Measurements from ENCODE around the gene PRR36. TPM values are rescaled to one million over a fixed set of nuclear protein-coding genes. Genes with fewer than 3 reads are reported as not detected.
A peak's percentile ranks its signal among the peaks of the same experiment; 100 is the strongest.

PRR36 gene
- total RNA-seq, 2 donors from 2014 or later: 0.37 to 0.63 TPM

DNA sequence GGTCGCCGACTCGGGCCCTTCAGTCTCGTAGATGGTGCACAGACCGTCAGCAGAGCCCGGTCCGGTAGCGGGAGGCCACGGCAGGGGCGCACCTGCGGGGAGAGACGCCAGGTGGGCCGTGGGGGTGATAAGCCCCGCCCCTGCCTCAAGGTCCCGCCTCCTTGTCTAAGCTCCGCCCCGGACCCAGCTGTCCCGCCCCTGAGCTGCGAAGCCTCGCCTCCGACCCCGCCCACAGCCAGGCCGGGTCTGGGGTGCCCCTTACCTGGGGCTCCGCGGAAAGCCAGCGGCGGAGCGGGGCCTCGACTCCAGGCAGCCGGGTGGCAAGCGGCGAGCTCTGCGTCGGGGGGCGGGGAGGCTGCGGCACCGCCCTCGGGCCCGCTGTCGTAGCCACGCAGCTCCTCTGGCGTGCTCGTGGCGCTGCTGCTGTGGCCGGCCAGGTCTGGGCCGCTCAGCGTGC, 4.7 kb downstream of the PRR36 start:
- H3K4me3 Mint-ChIP-seq: peak overlapping the region; percentile 83
- H3K4me1 Mint-ChIP-seq: peaks cover 37% of the 10 kb centered on the region
- H3K36me3 Mint-ChIP-seq (ENCODE audit: low read depth): no peaks in the 10 kb centered on the region
- no peaks in the 10 kb centered on the region for H3K9me3 ChIP-seq (ENCODE audit: control insufficient read depth, low read length, poor library complexity, severe bottlenecking)
- H3K27ac Mint-ChIP-seq: no peak overlapping the region
- peak; percentile 74 to 80 (median 79) for DNase-seq
- peak; percentile 75 for ATAC-seq
- peaks cover 21% of the 10 kb centered on the region for H3K27me3 Mint-ChIP-seq

- Mint-ChIP-seq H3K36me3 (ENCODE audit: low read depth) (no peaks in the 10 kb centered on the region), H3K27ac (peak overlapping the region; percentile 49), H3K4me1 (peaks cover 37% of the 10 kb centered on the region), H3K4me3 (peak overlapping the region; percentile 87), H3K27me3 (peaks cover 20% of the 10 kb centered on the region)
- DNase-seq (peak; percentile 79 to 86 (median 82)), ATAC-seq (peak; percentile 80)
- H3K9me3 ChIP-seq (ENCODE audit: control insufficient read depth, low read length, poor library complexity, severe bottlenecking): no peaks in the 10 kb centered on the region
These were observed 5.3 kb downstream of the PRR36 start for GRCh38 chr19:7868671-7869452.

GRCh38 chr19:7868326-7868670, 5.9 kb downstream of the PRR36 start:
- H3K27ac Mint-ChIP-seq: peak overlapping the region; percentile 49
- DNase-seq: no peak
- peaks cover 37% of the 10 kb centered on the region for H3K4me1 Mint-ChIP-seq
- H3K9me3 ChIP-seq (ENCODE audit: control insufficient read depth, low read length, poor library complexity, severe bottlenecking): no peaks in the 10 kb centered on the region
- no peaks in the 10 kb centered on the region for H3K36me3 Mint-ChIP-seq (ENCODE audit: low read depth)
- peak overlapping the region; percentile 87 for H3K4me3 Mint-ChIP-seq
- no peak for ATAC-seq
- H3K27me3 Mint-ChIP-seq: peaks cover 20% of the 10 kb centered on the region

DNA sequence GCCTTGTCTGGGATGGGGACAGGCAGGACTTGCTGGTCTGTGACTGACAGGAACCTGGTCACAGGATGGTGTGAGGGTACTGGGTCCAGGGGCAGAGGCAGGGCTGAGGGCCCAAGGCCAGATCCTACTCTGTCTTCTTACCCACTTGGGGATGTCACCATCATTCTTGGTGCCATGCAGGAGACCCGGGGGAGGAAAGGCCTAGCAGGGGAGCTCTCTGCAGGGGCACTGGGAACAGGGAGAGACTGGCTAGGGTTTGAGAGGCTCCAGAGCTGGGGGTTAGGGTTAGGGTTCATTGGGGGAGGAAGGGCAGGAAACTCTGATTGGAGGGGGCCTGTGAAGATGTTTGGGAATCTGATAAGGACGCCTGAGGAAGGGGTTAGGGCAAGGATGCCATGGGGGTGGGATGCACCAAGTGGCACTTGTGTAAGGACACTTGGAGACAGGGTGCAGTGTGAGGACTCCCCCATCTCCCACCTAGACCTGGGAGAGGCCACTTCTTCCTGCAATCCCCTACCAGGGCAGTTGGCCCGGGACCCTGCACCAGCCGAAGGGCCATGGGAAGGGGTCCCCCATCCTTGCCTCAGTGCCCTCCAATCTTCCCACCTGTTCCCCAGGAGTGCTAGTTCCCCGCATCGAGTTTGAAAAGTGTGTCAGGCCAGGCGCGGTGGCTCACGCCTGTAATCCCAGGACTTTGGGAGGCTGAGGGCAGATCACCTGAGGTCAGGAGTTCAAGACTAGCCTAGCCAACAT, 6.9 kb downstream of the PRR36 start:
- H3K9me3 ChIP-seq (ENCODE audit: control insufficient read depth, low read length, poor library complexity, severe bottlenecking): no peaks in the 10 kb centered on the region
- H3K27ac Mint-ChIP-seq: no peak overlapping the region
- H3K4me1 Mint-ChIP-seq: peaks cover 37% of the 10 kb centered on the region
- peaks cover 14% of the 10 kb centered on the region for H3K27me3 Mint-ChIP-seq
- no peak for ATAC-seq
- no peak overlapping the region for H3K4me3 Mint-ChIP-seq
- H3K36me3 Mint-ChIP-seq (ENCODE audit: low read depth): no peaks in the 10 kb centered on the region
- DNase-seq: no peak

GRCh38 chr19:7866399-7867091, 7.6 kb downstream of the PRR36 start:
- peaks cover 12% of the 10 kb centered on the region for H3K27me3 Mint-ChIP-seq
- H3K36me3 Mint-ChIP-seq (ENCODE audit: low read depth): no peaks in the 10 kb centered on the region
- no peak for DNase-seq
- no peak overlapping the region for H3K4me3 Mint-ChIP-seq
- no peak for ATAC-seq
- H3K27ac Mint-ChIP-seq: no peak overlapping the region
- H3K9me3 ChIP-seq (ENCODE audit: control insufficient read depth, low read length, poor library complexity, severe bottlenecking): no peaks in the 10 kb centered on the region
- H3K4me1 Mint-ChIP-seq: peaks cover 30% of the 10 kb centered on the region

DNA sequence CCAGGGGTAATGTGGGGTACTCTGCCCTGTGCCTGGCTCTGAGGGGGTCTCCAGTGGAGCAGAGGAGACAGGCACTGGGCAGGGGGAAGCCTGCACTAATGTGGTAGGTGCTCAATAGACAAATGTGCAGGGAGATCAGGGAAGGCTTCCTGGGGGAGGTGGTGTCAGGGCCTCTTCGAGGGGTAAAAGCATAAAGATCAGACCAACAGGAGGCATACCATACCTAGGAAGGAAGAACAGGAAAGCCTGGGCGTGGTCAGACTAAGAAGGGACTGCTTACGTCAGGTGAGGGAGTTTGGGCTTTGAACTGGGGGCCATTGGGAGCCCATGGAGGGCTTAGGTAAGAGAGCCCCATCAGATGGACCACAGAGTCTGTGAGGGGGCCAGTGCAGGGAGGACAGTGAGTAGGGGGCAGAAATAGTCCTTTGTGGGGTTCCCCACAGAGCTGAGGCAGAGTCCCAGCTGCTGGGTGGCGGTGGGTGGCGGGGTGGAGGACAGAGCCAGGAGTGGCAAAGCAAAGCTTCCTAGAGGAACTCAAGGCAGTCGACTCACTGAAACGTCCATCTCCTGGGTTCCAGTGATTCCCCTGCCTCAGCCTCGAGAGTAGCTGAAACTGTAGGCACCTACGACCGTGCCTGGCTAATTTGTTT, 8.8 kb downstream of the PRR36 start:
- peaks cover 6% of the 10 kb centered on the region for H3K27me3 Mint-ChIP-seq
- H3K4me3 Mint-ChIP-seq: peak overlapping the region; percentile 74
- H3K27ac Mint-ChIP-seq: peak overlapping the region; percentile 75
- peaks cover 20% of the 10 kb centered on the region for H3K4me1 Mint-ChIP-seq
- no peaks in the 10 kb centered on the region for H3K36me3 Mint-ChIP-seq (ENCODE audit: low read depth)
- ATAC-seq (no peak), DNase-seq (no peak)
- no peaks in the 10 kb centered on the region for H3K9me3 ChIP-seq (ENCODE audit: control insufficient read depth, low read length, poor library complexity, severe bottlenecking)

DNA sequence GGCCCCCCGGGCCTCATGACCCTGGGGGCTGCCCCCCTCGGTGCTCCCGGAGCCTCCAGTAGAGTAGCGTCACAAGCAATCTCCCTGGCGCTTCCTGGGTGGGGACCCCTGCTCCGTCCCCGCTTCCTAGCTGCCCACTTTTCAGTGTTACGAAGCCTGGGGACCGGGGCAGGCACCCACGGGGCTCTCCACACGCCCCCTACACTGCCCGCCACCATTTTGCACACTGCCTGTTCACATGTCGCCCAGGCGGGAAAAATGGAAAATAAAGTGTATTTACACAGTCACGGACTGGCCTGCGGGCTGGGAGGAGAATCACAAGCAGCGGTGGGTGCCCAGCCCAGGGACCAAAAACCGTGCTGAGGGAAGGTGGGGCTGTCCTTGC, 9.5 kb downstream of the PRR36 start:
- Mint-ChIP-seq H3K4me1 (peaks cover 17% of the 10 kb centered on the region), H3K4me3 (no peak overlapping the region), H3K36me3 (ENCODE audit: low read depth) (no peaks in the 10 kb centered on the region), H3K27ac (peak overlapping the region; percentile 75), H3K27me3 (peaks cover 6% of the 10 kb centered on the region)
- ATAC-seq (no peak), DNase-seq (no peak)
- H3K9me3 ChIP-seq (ENCODE audit: control insufficient read depth, low read length, poor library complexity, severe bottlenecking): no peaks in the 10 kb centered on the region

GRCh38 chr19:7863971-7864689, 10.1 kb downstream of the PRR36 start:
- no peak for ATAC-seq
- no peaks in the 10 kb centered on the region for H3K9me3 ChIP-seq (ENCODE audit: control insufficient read depth, low read length, poor library complexity, severe bottlenecking)
- H3K27ac Mint-ChIP-seq: no peak overlapping the region
- H3K4me1 Mint-ChIP-seq: peaks cover 17% of the 10 kb centered on the region
- no peak for DNase-seq
- H3K27me3 Mint-ChIP-seq: peaks cover 6% of the 10 kb centered on the region
- no peaks in the 10 kb centered on the region for H3K36me3 Mint-ChIP-seq (ENCODE audit: low read depth)
- H3K4me3 Mint-ChIP-seq: peak overlapping the region; percentile 64

DNA sequence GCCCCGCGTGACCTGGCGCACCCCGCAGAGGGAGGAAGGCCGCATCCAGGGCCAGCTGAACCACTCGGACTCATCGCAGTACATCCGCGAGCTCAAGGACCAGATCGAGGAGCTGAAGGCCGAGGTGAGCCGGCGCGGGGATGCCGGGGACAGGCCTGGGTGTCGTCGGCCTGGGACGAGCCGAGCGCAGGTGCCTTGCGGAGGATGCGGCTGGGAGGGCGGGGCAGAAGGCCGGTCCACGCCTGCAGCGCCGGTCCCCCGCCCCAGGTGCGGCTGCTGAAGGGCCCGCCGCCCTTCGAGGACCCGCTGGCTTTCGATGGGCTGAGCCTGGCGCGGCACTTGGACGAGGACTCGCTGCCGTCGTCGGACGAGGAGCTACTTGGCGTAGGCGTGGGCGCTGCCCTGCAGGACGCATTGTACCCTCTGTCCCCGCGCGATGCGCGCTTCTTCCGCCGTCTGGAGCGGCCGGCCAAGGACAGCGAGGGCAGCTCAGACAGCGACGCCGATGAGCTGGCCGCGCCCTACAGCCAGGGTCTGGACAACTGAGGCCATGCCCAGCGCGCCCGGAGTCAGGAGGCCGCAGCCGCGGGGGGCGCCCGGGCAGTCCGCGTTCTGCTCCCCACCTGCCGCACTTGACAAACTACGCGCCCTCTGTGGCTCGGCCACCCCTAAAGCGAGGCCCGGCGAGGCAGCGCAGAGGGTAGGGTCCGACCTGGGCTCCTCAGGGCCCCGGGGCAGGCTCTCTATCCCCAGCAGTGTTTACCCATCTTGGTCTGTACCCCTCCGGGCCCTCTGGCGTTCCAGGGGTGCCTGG, 10.8 kb downstream of the PRR36 start:
- peak overlapping the region; percentile 64 for H3K4me3 Mint-ChIP-seq
- no peak for ATAC-seq
- no peaks in the 10 kb centered on the region for H3K36me3 Mint-ChIP-seq (ENCODE audit: low read depth)
- H3K27ac Mint-ChIP-seq: no peak overlapping the region
- H3K9me3 ChIP-seq (ENCODE audit: control insufficient read depth, low read length, poor library complexity, severe bottlenecking): no peaks in the 10 kb centered on the region
- peaks cover 6% of the 10 kb centered on the region for H3K27me3 Mint-ChIP-seq
- peaks cover 12% of the 10 kb centered on the region for H3K4me1 Mint-ChIP-seq
- DNase-seq: no peak

DNA sequence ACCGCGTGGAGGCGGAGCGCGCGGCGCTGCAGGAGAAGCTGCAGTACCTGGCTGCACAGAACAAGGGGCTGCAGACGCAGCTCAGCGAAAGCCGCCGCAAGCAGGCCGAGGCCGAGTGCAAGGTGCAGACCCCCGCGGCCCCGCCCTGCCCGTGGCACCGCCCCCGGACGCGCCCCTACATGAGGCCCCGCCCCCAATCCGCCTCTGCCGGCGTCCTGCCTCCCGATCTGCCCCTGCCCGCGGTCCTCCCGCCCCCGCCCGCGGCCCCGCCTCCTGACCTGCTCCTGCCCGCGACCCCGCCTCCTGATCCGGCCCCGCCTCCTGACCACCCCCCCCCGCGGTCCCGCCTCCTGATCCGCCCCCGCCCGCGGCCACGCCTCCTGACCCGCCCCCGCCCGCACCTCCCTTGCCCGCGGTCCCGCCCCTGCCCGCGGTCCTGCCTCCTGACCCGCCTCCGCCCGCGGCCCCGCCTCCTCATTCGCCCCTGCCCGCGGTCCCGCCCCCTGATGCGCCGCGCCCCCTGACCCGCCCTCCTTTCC, 11.7 kb downstream of the PRR36 start:
- DNase-seq (peak; percentile 58 to 80 (median 76)), ATAC-seq (peak; percentile 75)
- Mint-ChIP-seq H3K27me3 (peaks cover 6% of the 10 kb centered on the region), H3K36me3 (ENCODE audit: low read depth) (no peaks in the 10 kb centered on the region), H3K4me3 (peak overlapping the region; percentile 69), H3K4me1 (peaks cover 9% of the 10 kb centered on the region), H3K27ac (no peak overlapping the region)
- no peaks in the 10 kb centered on the region for H3K9me3 ChIP-seq (ENCODE audit: control insufficient read depth, low read length, poor library complexity, severe bottlenecking)

DNA sequence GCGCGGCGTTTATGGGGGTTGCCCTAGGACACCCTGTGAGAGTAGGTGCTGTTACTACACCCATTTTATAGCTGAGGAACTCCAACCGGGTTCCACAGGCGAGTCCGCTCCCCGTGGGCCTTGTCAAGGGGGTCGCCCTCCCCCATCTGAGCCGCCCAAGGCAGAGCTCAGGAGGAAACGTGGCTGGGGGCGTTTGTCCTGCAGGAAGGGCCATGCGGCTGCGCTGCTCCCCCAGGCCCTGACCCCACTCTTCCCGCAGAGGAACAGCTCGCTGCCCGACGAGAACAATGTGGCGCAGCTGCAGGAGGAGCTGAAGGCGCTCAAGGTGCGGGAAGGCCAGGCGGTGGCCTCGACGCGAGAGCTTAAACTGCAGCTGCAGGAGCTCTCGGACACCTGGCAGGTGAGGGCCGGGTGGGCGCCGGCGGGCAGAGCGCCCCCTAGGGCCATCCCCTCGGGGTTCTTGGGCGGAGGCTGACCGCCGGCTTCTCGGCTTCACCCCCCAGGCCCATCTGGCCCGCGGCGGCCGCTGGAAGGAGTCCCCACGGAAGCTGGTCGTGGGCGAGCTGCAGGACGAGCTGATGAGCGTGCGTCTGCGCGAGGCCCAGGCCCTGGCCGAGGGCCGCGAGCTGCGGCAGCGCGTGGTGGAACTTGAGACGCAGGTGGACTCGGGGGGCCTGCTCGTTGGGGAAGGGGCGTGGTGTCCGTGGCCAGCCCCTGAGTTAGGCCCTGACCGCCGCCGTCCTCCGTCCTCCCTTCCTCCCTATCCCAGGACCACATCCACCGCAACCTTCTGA, 12.4 kb downstream of the PRR36 start:
- peak overlapping the region; percentile 69 for H3K4me3 Mint-ChIP-seq
- peaks cover 6% of the 10 kb centered on the region for H3K27me3 Mint-ChIP-seq
- H3K36me3 Mint-ChIP-seq (ENCODE audit: low read depth): no peaks in the 10 kb centered on the region
- DNase-seq (no peak), ATAC-seq (peak; percentile 3)
- H3K9me3 ChIP-seq (ENCODE audit: control insufficient read depth, low read length, poor library complexity, severe bottlenecking): no peaks in the 10 kb centered on the region
- H3K27ac Mint-ChIP-seq: no peak overlapping the region
- H3K4me1 Mint-ChIP-seq: peaks cover 9% of the 10 kb centered on the region
